HL-60 (cell line): ENCODE data around the gene XCR1.

Experiments
- DNase-seq, 2 experiments: peaks; one replicate each; pipeline ENCODE4 v3.0.0-alpha.2; 2010 to 2020; ENCODE audit warnings: low read depth in 1 of 2, low spot score in 1 of 2
- H3K27ac ChIP-seq: fragments of 250-450 bp; sonication (Bioruptor Pico); replicated peaks from 2 replicates; pipeline ENCODE4 v1.5.1; 2020; ENCODE audit warnings: mild to moderate bottlenecking, moderate library complexity
- H3K27me3 ChIP-seq: fragments of 250-450 bp; sonication (Bioruptor Pico); 2 replicates; pipeline ENCODE4 v1.5.1; 2021; ENCODE audit warnings: mild to moderate bottlenecking, moderate library complexity; ENCODE audit not compliant: insufficient read depth, poor library complexity, severe bottlenecking
- H3K4me3 ChIP-seq: replicated peaks from 2 replicates; pipeline ENCODE4 v1.5.1; 2011; ENCODE audit warnings: mild to moderate bottlenecking, control low read depth, low read length; ENCODE audit not compliant: insufficient read depth
- GABPA ChIP-seq: IDR thresholded peaks from 2 replicates; pipeline ENCODE4 v1.6.1; 2012; ENCODE audit warnings: low read depth
- POLR2AphosphoS5 ChIP-seq: IDR thresholded peaks from 2 replicates; pipeline ENCODE4 v1.6.1; 2012; ENCODE audit warnings: low read depth
- SPI1 ChIP-seq: IDR thresholded peaks from 2 replicates; pipeline ENCODE4 v1.6.1; 2012; ENCODE audit warnings: low read depth, mild to moderate bottlenecking, borderline replicate concordance
- TF ChIP-seq, protein P1 (sequence below): IDR thresholded peaks from 2 replicates; pipeline ENCODE4 v1.6.1; 2012; ENCODE audit warnings: low read depth; ENCODE audit not compliant: insufficient replicate concordance
- TF ChIP-seq, protein P2 (sequence below): IDR thresholded peaks from one replicate; pipeline ENCODE4 v1.5.1; 2011; ENCODE audit warnings: low read length, control low read depth, inconsistent platforms; ENCODE audit not compliant: insufficient read depth

XCR1 gene

DNA sequence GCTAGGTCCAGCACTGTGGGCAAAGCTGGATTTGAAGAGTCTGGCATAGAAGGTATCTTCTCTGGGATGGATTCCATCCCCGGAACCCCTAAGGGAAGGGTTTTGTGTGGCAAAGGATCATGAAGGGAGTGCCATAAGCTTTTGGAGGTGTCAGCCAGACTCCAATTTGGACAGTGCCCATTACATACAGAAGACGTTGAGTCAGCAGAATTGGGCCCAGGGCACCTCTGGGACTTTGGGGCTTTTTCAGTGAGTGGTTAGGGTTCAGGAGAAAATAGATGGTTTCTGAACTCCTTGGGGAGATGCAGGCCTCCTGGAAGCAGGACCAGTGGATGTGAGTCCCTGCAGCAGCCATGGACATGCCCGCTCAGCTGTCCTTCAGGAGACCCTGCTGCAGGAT is 34.6 kb upstream of the XCR1 start:
- no peak for DNase-seq
- TF ChIP-seq SPI1 (no peak), GABPA (no peak), POLR2AphosphoS5 (no peak)
- TF ChIP-seq, protein P1, sequence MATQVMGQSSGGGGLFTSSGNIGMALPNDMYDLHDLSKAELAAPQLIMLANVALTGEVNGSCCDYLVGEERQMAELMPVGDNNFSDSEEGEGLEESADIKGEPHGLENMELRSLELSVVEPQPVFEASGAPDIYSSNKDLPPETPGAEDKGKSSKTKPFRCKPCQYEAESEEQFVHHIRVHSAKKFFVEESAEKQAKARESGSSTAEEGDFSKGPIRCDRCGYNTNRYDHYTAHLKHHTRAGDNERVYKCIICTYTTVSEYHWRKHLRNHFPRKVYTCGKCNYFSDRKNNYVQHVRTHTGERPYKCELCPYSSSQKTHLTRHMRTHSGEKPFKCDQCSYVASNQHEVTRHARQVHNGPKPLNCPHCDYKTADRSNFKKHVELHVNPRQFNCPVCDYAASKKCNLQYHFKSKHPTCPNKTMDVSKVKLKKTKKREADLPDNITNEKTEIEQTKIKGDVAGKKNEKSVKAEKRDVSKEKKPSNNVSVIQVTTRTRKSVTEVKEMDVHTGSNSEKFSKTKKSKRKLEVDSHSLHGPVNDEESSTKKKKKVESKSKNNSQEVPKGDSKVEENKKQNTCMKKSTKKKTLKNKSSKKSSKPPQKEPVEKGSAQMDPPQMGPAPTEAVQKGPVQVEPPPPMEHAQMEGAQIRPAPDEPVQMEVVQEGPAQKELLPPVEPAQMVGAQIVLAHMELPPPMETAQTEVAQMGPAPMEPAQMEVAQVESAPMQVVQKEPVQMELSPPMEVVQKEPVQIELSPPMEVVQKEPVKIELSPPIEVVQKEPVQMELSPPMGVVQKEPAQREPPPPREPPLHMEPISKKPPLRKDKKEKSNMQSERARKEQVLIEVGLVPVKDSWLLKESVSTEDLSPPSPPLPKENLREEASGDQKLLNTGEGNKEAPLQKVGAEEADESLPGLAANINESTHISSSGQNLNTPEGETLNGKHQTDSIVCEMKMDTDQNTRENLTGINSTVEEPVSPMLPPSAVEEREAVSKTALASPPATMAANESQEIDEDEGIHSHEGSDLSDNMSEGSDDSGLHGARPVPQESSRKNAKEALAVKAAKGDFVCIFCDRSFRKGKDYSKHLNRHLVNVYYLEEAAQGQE = no peak
- TF ChIP-seq, protein P2, sequence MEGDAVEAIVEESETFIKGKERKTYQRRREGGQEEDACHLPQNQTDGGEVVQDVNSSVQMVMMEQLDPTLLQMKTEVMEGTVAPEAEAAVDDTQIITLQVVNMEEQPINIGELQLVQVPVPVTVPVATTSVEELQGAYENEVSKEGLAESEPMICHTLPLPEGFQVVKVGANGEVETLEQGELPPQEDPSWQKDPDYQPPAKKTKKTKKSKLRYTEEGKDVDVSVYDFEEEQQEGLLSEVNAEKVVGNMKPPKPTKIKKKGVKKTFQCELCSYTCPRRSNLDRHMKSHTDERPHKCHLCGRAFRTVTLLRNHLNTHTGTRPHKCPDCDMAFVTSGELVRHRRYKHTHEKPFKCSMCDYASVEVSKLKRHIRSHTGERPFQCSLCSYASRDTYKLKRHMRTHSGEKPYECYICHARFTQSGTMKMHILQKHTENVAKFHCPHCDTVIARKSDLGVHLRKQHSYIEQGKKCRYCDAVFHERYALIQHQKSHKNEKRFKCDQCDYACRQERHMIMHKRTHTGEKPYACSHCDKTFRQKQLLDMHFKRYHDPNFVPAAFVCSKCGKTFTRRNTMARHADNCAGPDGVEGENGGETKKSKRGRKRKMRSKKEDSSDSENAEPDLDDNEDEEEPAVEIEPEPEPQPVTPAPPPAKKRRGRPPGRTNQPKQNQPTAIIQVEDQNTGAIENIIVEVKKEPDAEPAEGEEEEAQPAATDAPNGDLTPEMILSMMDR = no peak
- Histone ChIP-seq H3K27me3 (no peaks in the 10 kb centered on the region), H3K4me3 (no peak overlapping the region), H3K27ac (no peak overlapping the region)

DNA sequence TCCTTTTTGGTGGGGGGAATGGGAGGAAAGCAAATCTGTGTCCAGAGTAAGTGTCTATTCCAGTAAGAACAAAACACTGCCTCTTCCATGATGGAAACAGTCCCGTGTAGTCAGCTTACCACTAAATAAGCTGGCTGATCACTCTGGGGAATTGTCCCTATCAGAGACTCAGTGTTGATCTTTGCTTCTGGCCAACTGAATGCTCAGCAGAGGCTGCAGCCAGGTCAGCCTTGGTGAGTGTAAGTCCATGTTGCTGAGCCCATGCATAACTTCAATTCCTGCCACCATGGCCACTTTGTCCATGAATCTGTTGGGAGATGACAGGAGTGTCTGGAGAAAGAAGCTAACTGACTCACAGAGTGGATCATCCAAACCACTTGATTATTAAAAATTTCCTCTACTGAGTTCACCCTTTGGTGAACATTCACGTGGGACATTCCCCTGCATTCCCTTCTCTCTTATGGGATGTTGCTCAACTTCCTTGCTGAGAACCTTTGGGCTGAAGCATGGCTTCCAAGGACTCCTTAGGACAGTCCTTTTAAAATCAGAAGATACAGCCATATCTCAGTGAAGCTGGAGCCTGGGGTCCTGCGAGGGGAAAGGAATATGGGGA is 33.9 kb upstream of the XCR1 start:
- Histone ChIP-seq H3K27me3 (no peaks in the 10 kb centered on the region), H3K4me3 (no peak overlapping the region), H3K27ac (no peak overlapping the region)
- TF ChIP-seq SPI1 (no peak), GABPA (no peak), POLR2AphosphoS5 (no peak)
- TF ChIP-seq, protein P1 = no peak
- TF ChIP-seq, protein P2 = no peak
- DNase-seq = no peak

DNA sequence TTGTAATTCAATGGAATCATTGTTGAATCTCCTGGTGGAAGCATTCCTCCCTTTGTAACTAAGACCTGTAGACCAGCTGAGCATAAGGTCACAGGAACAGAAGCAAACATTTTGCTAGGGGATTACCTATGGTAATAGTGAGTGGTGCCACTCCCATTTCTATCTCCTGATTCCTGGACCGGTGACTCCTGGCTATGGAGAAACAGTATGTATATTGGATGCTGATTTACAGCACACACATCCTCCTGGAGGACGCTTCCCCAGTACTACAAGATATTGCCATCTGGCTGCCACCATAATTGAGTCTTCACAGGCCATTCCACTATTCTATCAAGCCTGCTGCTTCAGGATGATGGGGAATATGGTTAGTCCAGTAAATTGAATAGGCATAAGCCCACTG is 33.3 kb upstream of the XCR1 start:
- TF ChIP-seq GABPA = no peak
- TF ChIP-seq, protein P2 = no peak
- TF ChIP-seq SPI1 = no peak
- TF ChIP-seq, protein P1 = no peak
- no peak for TF ChIP-seq POLR2AphosphoS5
- no peak for DNase-seq
- Histone ChIP-seq H3K4me3 (no peak overlapping the region), H3K27me3 (no peaks in the 10 kb centered on the region), H3K27ac (no peak overlapping the region)
